ENCODE results near the gene SLC36A2.

The SLC36A2 gene

DNA sequence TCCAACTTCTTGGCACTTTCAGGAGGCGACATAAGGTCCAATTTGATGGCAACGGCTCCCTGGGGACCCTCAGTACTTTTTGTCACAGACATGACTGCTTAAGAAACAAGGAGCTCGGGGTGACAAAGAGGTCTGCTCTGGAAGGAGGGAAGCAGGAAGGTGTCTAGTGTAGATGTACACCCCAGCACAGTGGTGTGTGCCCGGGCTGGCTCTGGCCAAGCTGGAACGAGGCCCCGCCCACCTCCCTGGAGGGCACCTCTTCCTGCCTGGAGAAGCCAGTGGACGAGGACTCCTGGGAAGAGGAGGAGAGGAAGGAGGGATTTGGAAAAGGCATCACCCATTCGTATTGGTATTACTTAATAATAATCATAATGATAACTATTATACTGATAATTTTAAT lies at the start of gene SLC36A2:
Gene SLC36A2 (minus strand): TSS at position 191 of the 400 bp plus-strand sequence. CDS start 99 bp downstream, at position 92.
- TF ChIP-seq GATA2 (IDR thresholded peaks at IDR 0.05; ENCODE audit: low read depth, low read length): no peak
- TF ChIP-seq GATA3 (IDR thresholded peaks at IDR 0.05; ENCODE audit: low read depth, low read length): no peak

- TF ChIP-seq GATA2 (IDR thresholded peaks at IDR 0.05; ENCODE audit: low read depth, low read length): no peak
- no peak for TF ChIP-seq GATA3 (IDR thresholded peaks at IDR 0.05; ENCODE audit: low read depth, low read length)
Measured at GRCh38 chr5:151388960-151389359, 41.6 kb upstream of the SLC36A2 start.

DNA sequence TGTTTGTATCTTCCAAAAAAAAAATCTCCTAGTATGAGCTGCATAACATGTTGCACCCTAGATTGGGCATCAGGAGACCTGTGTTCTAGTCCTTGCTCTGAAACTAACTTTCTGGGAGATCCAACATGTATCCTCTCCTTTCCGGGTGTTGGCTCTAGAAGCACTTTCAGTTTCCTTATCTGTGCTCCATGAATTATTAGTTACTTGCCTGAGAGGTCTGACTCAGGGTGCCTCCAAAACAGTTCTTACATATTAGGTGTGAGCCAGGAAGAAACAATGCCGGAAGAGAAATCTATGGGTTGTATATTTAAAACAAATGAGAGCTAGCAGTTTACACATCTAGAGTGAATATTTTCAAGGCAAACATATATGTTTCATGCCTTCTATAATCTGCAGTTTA lies 36.7 kb upstream of the SLC36A2 start:
- no peak for TF ChIP-seq GATA3 (IDR thresholded peaks at IDR 0.05; ENCODE audit: low read depth, low read length)
- TF ChIP-seq GATA2 (IDR thresholded peaks at IDR 0.05; ENCODE audit: low read depth, low read length): no peak

- no peak for TF ChIP-seq GATA2 (IDR thresholded peaks at IDR 0.05; ENCODE audit: low read depth, low read length)
- TF ChIP-seq GATA3 (IDR thresholded peaks at IDR 0.05; ENCODE audit: low read depth, low read length): no peak
Measured at GRCh38 chr5:151383011-151383410, 35.7 kb upstream of the SLC36A2 start.

DNA sequence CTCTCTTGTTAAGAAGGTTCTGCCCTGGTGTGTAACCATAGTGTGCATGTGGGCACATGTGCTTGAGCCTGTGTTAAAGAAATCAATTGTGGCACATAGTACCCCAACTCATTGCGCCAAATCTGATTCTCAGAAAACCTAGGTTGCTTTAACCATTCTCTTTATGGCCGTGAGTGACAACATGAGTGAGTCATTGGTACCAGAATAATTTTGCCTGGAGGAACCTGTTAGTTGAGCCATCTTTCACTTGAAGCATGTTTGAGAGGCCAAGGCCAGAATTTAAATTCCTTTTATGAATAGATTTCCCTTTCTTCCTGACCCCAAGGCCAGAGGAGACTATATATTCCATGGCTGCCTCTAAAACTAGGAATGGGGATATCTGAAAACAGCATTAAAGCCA lies 35.2 kb upstream of the SLC36A2 start:
- TF ChIP-seq GATA3 (IDR thresholded peaks at IDR 0.05; ENCODE audit: low read depth, low read length) (no peak), GATA2 (IDR thresholded peaks at IDR 0.05; ENCODE audit: low read depth, low read length) (no peak)

DNA sequence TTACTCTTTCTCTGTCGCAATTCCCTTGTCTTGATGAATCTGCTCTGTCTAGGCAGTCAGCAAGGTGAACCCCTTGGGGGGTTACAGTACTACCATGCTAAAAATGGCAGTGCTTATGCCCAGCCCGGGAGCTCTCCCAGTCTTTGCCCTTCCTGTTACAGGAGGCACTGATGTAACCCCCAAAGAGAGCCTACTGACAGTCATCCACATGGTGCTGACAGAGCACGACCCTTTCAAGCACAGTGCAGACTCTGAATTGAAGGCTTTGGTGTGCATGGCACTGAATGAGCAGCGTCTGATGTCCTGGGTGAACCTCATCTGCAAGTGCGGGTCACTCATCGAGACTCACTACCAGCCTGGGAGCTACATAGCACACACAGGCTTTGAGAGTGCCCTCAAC lies 34.5 kb upstream of the SLC36A2 start:
- no peak for TF ChIP-seq GATA3 (IDR thresholded peaks at IDR 0.05; ENCODE audit: low read depth, low read length)

DNA sequence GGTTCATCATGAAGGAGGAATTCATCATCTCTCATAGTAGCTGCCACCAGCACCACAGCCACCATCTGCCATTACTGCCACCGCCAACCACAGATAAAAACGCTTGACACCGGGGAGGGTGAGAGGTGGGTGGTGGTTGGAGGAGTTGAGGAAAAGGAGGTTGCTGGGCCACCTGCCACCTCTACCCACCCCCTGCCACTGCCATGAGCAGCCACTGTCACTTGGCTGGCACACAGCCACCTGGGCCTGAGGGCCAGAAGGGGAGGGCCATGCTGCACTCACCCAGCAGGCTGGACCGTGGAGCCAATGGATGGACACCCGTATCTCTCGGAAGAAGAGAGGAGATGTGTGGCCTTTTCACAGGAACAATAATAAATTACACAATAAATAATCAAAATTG lies 31.3 kb upstream of the SLC36A2 start:
- TF ChIP-seq GATA2 (IDR thresholded peaks at IDR 0.05; ENCODE audit: low read depth, low read length) (no peak), GATA3 (IDR thresholded peaks at IDR 0.05; ENCODE audit: low read depth, low read length) (no peak)

- no peak for TF ChIP-seq GATA2 (IDR thresholded peaks at IDR 0.05; ENCODE audit: low read depth, low read length)
- TF ChIP-seq GATA3 (IDR thresholded peaks at IDR 0.05; ENCODE audit: low read depth, low read length): no peak
Measured at GRCh38 chr5:151374539-151374938, 27.2 kb upstream of the SLC36A2 start.

GRCh38 chr5:151367038-151367437 lies 19.7 kb upstream of the SLC36A2 start:
- peak; percentile 12; the same call in 1 of the 2 replicates for TF ChIP-seq GATA2 (IDR thresholded peaks at IDR 0.05; ENCODE audit: low read depth, low read length)

- no peak for TF ChIP-seq GATA3 (IDR thresholded peaks at IDR 0.05; ENCODE audit: low read depth, low read length)
- no peak for TF ChIP-seq GATA2 (IDR thresholded peaks at IDR 0.05; ENCODE audit: low read depth, low read length)
Measured at GRCh38 chr5:151363673-151364072, 16.3 kb upstream of the SLC36A2 start.

- no peak for TF ChIP-seq GATA3 (IDR thresholded peaks at IDR 0.05; ENCODE audit: low read depth, low read length)
Measured at GRCh38 chr5:151362970-151363369, 15.6 kb upstream of the SLC36A2 start.

DNA sequence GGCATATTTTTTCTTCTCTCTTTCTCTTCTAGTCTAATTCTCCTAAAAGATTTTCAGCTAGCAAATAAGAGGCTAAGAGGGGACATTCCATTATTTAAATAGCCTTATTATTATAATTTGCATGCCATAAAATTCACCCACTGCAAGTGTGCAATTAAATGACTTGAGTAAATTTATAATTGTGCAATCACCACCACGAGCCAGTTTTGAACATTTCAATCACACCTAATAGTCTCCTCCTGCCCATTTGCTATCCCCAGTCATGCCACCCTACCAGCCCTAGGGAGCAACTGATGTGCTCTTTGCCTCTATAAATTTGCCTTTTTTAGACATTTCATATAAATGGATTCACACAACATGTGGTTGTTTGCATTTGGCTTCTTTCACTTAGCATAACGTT lies 12.0 kb upstream of the SLC36A2 start:
- TF ChIP-seq GATA2 (IDR thresholded peaks at IDR 0.05; ENCODE audit: low read depth, low read length): no peak
- no peak for TF ChIP-seq GATA3 (IDR thresholded peaks at IDR 0.05; ENCODE audit: low read depth, low read length)

DNA sequence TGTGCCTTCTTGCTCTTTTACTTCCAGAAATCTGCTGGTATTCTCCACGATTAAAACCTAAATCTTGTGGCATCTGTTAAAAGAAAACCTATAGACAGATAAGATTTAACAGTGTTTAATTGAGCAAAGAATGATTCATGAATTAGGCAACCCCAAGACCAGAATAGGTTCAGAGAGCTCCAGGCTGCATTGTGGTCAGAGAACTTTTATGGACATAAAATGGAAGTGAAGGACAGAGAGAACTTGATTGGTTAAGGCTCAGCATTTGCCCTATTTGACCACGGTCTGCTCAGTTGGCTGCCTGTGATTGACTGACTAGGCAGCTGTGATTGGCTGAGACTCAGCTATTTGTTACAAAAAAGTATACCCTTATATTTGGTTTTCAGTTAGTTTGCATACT lies 10.4 kb upstream of the SLC36A2 start:
- no peak for TF ChIP-seq GATA2 (IDR thresholded peaks at IDR 0.05; ENCODE audit: low read depth, low read length)
- TF ChIP-seq GATA3 (IDR thresholded peaks at IDR 0.05; ENCODE audit: low read depth, low read length): no peak

DNA sequence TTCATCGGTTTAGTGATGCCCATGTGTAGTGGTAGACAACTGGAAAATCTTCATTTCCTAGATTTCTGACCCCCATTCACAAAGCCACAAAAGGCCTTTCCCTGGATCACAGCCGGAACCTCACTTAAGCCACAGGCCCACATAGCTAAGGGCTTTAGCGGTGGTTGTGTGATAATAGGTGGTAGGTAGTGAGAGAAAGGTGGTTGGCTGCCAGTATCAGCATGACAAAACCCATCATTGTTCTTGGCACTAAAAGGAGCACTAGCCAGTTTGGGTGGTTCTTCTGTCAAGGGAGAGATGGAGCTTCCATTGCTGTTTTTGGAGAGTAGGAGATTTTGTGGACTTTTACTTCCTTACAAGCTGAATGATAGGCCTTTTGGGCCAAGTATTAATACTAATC lies 9.7 kb upstream of the SLC36A2 start:
- no peak for TF ChIP-seq GATA3 (IDR thresholded peaks at IDR 0.05; ENCODE audit: low read depth, low read length)
- no peak for TF ChIP-seq GATA2 (IDR thresholded peaks at IDR 0.05; ENCODE audit: low read depth, low read length)

- no peak for TF ChIP-seq GATA3 (IDR thresholded peaks at IDR 0.05; ENCODE audit: low read depth, low read length)
- TF ChIP-seq GATA2 (IDR thresholded peaks at IDR 0.05; ENCODE audit: low read depth, low read length): no peak
Measured at GRCh38 chr5:151351671-151352070, 4.3 kb upstream of the SLC36A2 start.

GRCh38 chr5:151348789-151349188 lies 1.4 kb upstream of the SLC36A2 start:
- no peak for TF ChIP-seq GATA3 (IDR thresholded peaks at IDR 0.05; ENCODE audit: low read depth, low read length)
- no peak for TF ChIP-seq GATA2 (IDR thresholded peaks at IDR 0.05; ENCODE audit: low read depth, low read length)
